ENCODE results near the gene TSEN2. TPM values are rescaled to one million over a fixed set of nuclear protein-coding genes. Genes with fewer than 3 reads are reported as not detected.

Gene TSEN2
- total and polyA plus RNA-seq, 9 of the 15 experiments (the other 6 are each of a cell fraction or from before 2014, with no cell fraction given), result 38.5 to 76.3 (median 46.6) TPM

GRCh38 chr3:12486001-12486400 is 1.7 kb downstream of the TSEN2 start:
- ChIA-PET POLR2A (interaction anchor here (0.9 to 2.6 kb wide), 3 partner anchors 8 to 20 kb away, joined by 3 to 8 read pairs (median 3); no protein-coding TSS in a partner anchor), CTCF (ENCODE audit: low intra/inter-chr PET ratio) (no interaction called here)
- Histone ChIP-seq H3K27ac (ENCODE audit: extremely low read depth, low read depth, low read length) (no peak overlapping the region), H4K20me1 (replicated peaks; ENCODE audit: control insufficient read depth, insufficient read depth, low read length) (no peaks in the 10 kb centered on the region), H3K9me1 (ENCODE audit: control insufficient read depth, insufficient read depth, low read length) (no peaks in the 10 kb centered on the region), H3K4me1 (replicated peaks in 1 of 2; ENCODE audit: control insufficient read depth in 2 of 2, insufficient read depth in 2 of 2, low read length in 2 of 2) (peaks cover 19% of the 10 kb centered on the region in 2 experiments), H3K4me3 (no peak overlapping the region), H2AFZ (ENCODE audit: low read depth, low read length) (no peak overlapping the region), H3K9ac (ENCODE audit: insufficient read depth in 1 of 2, low read depth in 2 of 2, low read length in 2 of 2) (no peak overlapping the region), H3K79me2 (ENCODE audit: control insufficient read depth, insufficient read depth, low read length) (peaks cover 46% of the 10 kb centered on the region), H3K27me3 (ENCODE audit: control insufficient read depth in 2 of 2, insufficient read depth in 2 of 2, low read length in 2 of 2) (peaks cover 0 to 5% of the 10 kb centered on the region in 2 experiments; a peak in 2 of 5 replicates), H3K9me3 (replicated peaks; ENCODE audit: control insufficient read depth, insufficient read depth, low read depth, low read length) (no peaks in the 10 kb centered on the region), H3K36me3 (ENCODE audit: control insufficient read depth, insufficient read depth, low read length) (peaks cover 49% of the 10 kb centered on the region), H3K4me2 (ENCODE audit: insufficient read depth, low read length) (no peak overlapping the region)
- FAIRE-seq (no peak), DNase-seq (ENCODE audit: extremely low read depth in 1 of 4, low spot score in 3 of 4) (no peak), ATAC-seq (no peak)
- intact Hi-C loops (cut with micrococcal nuclease) (loop anchor here (10.0 kb wide), 1 partner anchor 509 kb away; no protein-coding TSS in a partner anchor), in situ Hi-C loops (cut with MboI) (no loop called here)
- WGBS (ENCODE audit: insufficient coverage, low coverage, missing lambda C conversion rate), result 94% methylated on average over 4 of the region's 4 CpGs
- BruUV-seq (replicated peaks), result no TSS peak
- TF ChIP-seq MGA (IDR thresholded peaks at IDR 0.05), result no peak
- no peak for TF ChIP-seq CHD4 (IDR thresholded peaks at IDR 0.05; ENCODE audit: insufficient read depth, insufficient replicate concordance, low read depth, low read length, poor library complexity, severe bottlenecking)
- no peak for TF ChIP-seq HSF4 (CRISPR knock-in tag; IDR thresholded peaks at IDR 0.05; ENCODE audit: borderline replicate concordance)
- TF ChIP-seq TCF15 (CRISPR knock-in tag; IDR thresholded peaks at IDR 0.05), result no peak
- no peak for TF ChIP-seq CC2D1A (IDR thresholded peaks at IDR 0.05)
- no peak for TF ChIP-seq NR2C2 (CRISPR knock-in tag; IDR thresholded peaks at IDR 0.05)
- no peak for TF ChIP-seq NR2C2 (tag; IDR thresholded peaks at IDR 0.05)
- TF ChIP-seq ID3 (CRISPR knock-in tag; IDR thresholded peaks at IDR 0.05), result no peak
- TF ChIP-seq ID3 (tag; IDR thresholded peaks at IDR 0.05), result no peak

All from K562 (cell line).